MG63 (cell line): ENCODE results near the gene PHETA1. TPM values are rescaled to one million over a fixed set of nuclear protein-coding genes. Genes with fewer than 3 reads are reported as not detected.
"Not testable (repeated sequence)": the region's sequence is repeated elsewhere in the genome, so short reads cannot be mapped to it uniquely, and the experiment has no call there.

ENCODE experiments used
- DNase-seq: peaks from one replicate; pipeline ENCODE4 v3.0.0-alpha.2; 2020
- H3K27me3 ChIP-seq: fragments of 250-450 bp; sonication (Bioruptor Pico); 2 replicates; pipeline ENCODE4 v1.5.1; 2020; ENCODE audit warnings: mild to moderate bottlenecking, moderate library complexity
- H3K36me3 ChIP-seq: fragments of 250-450 bp; sonication (Bioruptor Pico); 2 replicates; pipeline ENCODE4 v1.5.1; 2020; ENCODE audit warnings: mild to moderate bottlenecking, moderate library complexity
- H3K4me3 ChIP-seq: fragments of 250-450 bp; sonication (Bioruptor Pico); 2 replicates; pipeline ENCODE4 v1.5.1; 2020; ENCODE audit warnings: mild to moderate bottlenecking, moderate library complexity
- H3K9me3 ChIP-seq: fragments of 250-450 bp; sonication (Bioruptor Pico); 2 replicates; pipeline ENCODE4 v1.5.1; 2020; ENCODE audit warnings: mild to moderate bottlenecking, moderate library complexity
- total RNA-seq: library from RNA; depleted of rRNA; stranded (reverse); fragments of >200 nt; shearing (Covaris generic); gene quantifications from 2 replicates; pipeline ENCODE4 v1.2.3, GENCODE V29; 2014; ENCODE audit warnings: low replicate concordance

The PHETA1 gene
- total RNA-seq, 1 experiment from 2014 or later, result 12.6 TPM

- H3K9me3 ChIP-seq, result peaks cover 14% of the 10 kb centered on the region
- no peak for DNase-seq
- no peak overlapping the region for H3K4me3 ChIP-seq
- no peaks in the 10 kb centered on the region for H3K36me3 ChIP-seq
- H3K27me3 ChIP-seq, result no peaks in the 10 kb centered on the region
These were observed 24.5 kb downstream of the PHETA1 start for GRCh38 chr12:111344254-111344875.

DNA sequence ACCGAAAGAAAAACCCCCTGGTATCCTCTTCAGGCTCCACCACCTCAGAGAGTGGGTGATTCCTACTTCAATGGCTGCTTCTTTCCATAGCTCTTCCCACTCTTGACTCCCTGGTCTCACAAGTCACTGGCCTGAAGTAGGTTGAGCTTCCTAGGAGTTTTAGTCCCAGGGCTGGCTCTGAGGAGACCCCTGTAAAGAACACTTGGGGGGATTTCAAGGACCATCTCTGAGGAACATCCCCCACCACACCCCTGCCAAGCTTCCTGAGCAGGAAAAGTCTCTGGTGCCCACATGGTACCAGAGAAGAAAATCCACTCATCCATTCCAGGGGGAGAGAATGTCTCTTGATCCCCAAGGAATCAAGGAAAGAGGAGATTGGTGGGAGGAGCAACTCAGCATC, 25.7 kb downstream of the PHETA1 start:
- H3K36me3 ChIP-seq, result no peaks in the 10 kb centered on the region
- DNase-seq, result no peak
- no peak overlapping the region for H3K4me3 ChIP-seq
- no peaks in the 10 kb centered on the region for H3K27me3 ChIP-seq
- peaks cover 3% of the 10 kb centered on the region; the same call in 1 of the 2 replicates for H3K9me3 ChIP-seq

DNA sequence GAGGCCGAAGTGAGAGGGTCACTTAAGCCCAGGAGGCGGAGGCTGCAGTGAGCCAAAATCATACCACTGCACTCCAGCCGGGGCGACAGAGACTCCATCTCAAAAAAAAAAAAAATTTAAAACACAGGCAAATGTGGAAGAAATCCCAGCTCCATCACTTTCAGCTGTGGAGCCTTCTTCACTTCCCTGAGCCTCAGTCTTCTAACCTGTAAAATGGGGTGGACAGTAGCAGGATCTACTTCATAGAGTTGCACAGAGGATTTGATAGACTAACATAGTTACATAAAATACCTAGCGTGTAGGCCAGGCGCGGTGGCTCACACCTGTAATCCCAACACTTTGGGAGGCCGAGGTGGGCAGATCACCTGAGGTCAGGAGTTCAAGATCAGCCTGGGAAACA, 26.5 kb downstream of the PHETA1 start:
- no peaks in the 10 kb centered on the region for H3K27me3 ChIP-seq
- H3K36me3 ChIP-seq, result no peaks in the 10 kb centered on the region
- no peak for DNase-seq
- no peak overlapping the region for H3K4me3 ChIP-seq
- no peaks in the 10 kb centered on the region; the same call in 1 of the 2 replicates for H3K9me3 ChIP-seq

GRCh38 chr12:111341426-111342065, 27.3 kb downstream of the PHETA1 start:
- no peaks in the 10 kb centered on the region for H3K9me3 ChIP-seq
- no peaks in the 10 kb centered on the region for H3K36me3 ChIP-seq
- H3K4me3 ChIP-seq, result no peak overlapping the region
- no peaks in the 10 kb centered on the region for H3K27me3 ChIP-seq
- no peak for DNase-seq

GRCh38 chr12:111340680-111341079, 28.2 kb downstream of the PHETA1 start:
- not testable (repeated sequence) for H3K9me3 ChIP-seq, DNase-seq, H3K27me3 ChIP-seq, H3K36me3 ChIP-seq, H3K4me3 ChIP-seq

DNA sequence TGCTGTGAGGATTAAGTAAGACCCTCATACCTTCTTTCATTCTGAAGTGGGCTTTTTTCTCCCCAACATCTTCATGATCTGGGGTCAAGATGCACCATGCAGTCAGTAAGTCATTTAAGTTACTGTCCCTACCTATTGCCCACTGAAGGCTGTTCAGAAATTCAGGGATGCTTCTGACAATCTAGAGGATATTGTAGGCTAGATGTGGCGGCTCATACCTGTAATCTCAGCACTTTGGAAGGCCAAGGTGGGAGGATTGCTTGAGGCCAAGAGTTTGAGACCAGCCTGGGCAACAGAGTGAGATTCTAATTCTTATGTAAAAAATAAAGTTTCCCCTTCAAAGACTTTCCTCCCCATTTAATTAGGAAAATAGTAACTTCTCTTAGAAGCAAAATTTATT, 28.7 kb downstream of the PHETA1 start:
- no peak for DNase-seq
- no peak overlapping the region for H3K4me3 ChIP-seq
- no peaks in the 10 kb centered on the region for H3K9me3 ChIP-seq
- H3K27me3 ChIP-seq, result no peaks in the 10 kb centered on the region
- no peaks in the 10 kb centered on the region for H3K36me3 ChIP-seq

DNA sequence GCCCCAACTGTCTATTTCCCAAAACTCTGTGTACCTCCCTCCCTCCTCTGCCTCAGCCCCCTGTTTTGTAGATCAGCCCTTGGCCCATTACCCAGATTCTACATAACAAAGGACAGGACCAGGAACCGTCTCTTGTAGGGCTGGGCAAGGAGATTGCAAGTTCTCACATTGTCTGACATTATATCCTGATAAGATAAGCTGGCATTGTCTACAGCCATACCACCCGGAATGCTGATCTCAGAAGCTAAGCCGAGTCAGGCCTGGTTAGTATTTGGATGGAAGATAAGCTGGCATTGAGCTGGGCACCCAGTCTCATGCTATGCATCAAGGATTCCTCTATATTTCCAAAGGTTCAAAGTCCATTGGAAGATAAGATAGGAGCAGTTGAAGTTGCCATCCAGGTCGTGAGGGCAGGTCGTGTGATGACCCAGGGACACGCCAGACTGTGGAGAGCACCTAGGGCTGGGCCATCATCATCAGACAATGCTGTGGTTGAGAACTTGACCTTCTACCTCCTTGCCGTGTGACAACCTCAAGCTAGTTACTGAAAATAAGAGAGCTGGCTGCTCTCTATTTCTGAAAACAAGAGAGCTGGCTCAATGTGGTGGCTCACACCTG, 29.5 kb downstream of the PHETA1 start:
- DNase-seq, result no peak
- Histone ChIP-seq H3K4me3 (no peak overlapping the region), H3K27me3 (no peaks in the 10 kb centered on the region), H3K36me3 (no peaks in the 10 kb centered on the region), H3K9me3 (no peaks in the 10 kb centered on the region)

DNA sequence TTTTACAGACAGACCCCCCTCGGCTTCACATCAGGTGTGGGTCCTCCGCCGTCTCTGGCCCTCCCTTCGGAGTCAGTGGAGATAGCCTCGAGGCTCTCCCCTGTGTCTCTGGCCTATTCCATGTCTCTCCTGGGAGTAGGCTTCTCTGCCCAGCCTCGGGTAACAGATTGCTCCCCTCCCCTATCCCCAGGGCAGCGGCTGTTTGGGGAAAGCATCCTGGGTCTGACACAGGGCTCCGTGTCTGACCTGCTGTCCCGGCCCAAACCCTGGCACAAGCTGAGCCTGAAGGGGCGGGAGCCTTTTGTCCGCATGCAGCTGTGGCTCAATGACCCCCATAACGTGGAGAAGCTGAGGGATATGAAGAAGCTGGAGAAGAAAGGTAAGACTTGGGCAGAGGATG, 30.8 kb downstream of the PHETA1 start:
- H3K36me3 ChIP-seq, result no peaks in the 10 kb centered on the region
- H3K4me3 ChIP-seq, result no peak overlapping the region
- H3K27me3 ChIP-seq, result no peaks in the 10 kb centered on the region
- no peak for DNase-seq
- H3K9me3 ChIP-seq, result no peaks in the 10 kb centered on the region

GRCh38 chr12:111337371-111337770, 31.5 kb downstream of the PHETA1 start:
- Histone ChIP-seq H3K27me3 (no peaks in the 10 kb centered on the region), H3K36me3 (no peaks in the 10 kb centered on the region), H3K4me3 (no peak overlapping the region), H3K9me3 (no peaks in the 10 kb centered on the region)
- no peak for DNase-seq

DNA sequence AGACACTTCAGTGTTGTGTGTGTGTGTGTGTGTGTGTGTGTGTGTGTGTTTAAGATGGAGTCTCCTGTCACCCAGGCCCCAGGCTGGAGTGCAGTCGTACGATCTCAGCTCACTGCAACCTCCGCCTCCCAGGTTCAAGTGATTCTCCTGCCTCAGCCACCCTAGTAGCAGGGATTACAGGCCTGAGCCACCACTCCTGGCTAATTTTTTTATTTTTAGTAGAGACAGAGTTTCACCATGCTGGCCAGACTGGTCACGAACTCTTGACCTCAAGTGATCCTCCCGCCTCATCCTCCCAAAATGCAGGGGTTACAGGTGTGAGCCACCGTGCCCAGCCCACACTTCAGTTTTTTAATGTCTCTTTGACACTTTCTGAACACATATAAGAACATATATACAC, 32.5 kb downstream of the PHETA1 start:
- not testable (repeated sequence) for H3K36me3 ChIP-seq, DNase-seq, H3K4me3 ChIP-seq, H3K27me3 ChIP-seq, H3K9me3 ChIP-seq

DNA sequence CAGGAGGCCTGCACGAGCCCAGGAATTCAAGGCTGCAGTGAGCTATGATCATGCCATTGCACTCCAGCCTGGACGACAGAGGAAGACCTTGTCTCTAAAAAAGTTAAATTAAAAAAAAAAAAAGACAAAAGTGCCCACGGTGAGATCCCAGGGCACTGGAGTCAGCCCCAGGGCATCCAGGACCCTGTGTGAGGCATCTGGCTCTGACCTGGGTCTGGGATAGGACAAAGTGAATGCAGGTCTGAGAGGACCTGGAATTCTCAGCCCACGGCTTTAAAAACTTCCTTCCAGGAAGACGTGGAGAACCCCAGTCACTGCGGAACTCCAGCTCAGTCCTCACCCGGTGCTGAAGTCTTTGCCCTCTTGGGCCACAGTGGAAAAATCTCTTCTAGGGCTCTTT, 33.1 kb downstream of the PHETA1 start:
- H3K36me3 ChIP-seq, result no peaks in the 10 kb centered on the region
- no peaks in the 10 kb centered on the region for H3K9me3 ChIP-seq
- no peak for DNase-seq
- H3K27me3 ChIP-seq, result no peaks in the 10 kb centered on the region
- H3K4me3 ChIP-seq, result no peak overlapping the region

DNA sequence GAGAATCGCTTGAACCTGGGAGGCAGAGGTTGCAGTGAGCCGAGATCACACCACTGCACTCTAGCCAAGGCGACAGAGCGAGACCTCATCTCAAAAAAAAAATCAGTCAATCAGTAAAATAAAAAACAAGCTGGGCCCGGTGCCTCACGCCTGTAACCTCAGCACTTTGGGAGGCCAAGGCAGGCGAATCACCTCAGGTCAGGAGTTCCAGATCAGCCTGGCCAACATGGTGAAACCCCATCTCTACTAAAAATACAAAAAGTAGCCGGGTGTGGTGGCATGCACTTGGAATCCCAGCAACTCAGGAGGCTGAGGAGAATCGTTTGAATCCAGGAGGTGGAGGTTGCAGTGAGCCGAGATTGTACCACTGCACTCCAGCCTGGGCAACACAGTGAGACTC, 33.6 kb downstream of the PHETA1 start:
- H3K27me3 ChIP-seq, H3K36me3 ChIP-seq, DNase-seq, H3K4me3 ChIP-seq, H3K9me3 ChIP-seq: not testable (repeated sequence)

GRCh38 chr12:111334393-111334915, 34.4 kb downstream of the PHETA1 start:
- no peak for DNase-seq
- Histone ChIP-seq H3K36me3 (no peaks in the 10 kb centered on the region), H3K9me3 (no peaks in the 10 kb centered on the region), H3K27me3 (no peaks in the 10 kb centered on the region), H3K4me3 (no peak overlapping the region)

DNA sequence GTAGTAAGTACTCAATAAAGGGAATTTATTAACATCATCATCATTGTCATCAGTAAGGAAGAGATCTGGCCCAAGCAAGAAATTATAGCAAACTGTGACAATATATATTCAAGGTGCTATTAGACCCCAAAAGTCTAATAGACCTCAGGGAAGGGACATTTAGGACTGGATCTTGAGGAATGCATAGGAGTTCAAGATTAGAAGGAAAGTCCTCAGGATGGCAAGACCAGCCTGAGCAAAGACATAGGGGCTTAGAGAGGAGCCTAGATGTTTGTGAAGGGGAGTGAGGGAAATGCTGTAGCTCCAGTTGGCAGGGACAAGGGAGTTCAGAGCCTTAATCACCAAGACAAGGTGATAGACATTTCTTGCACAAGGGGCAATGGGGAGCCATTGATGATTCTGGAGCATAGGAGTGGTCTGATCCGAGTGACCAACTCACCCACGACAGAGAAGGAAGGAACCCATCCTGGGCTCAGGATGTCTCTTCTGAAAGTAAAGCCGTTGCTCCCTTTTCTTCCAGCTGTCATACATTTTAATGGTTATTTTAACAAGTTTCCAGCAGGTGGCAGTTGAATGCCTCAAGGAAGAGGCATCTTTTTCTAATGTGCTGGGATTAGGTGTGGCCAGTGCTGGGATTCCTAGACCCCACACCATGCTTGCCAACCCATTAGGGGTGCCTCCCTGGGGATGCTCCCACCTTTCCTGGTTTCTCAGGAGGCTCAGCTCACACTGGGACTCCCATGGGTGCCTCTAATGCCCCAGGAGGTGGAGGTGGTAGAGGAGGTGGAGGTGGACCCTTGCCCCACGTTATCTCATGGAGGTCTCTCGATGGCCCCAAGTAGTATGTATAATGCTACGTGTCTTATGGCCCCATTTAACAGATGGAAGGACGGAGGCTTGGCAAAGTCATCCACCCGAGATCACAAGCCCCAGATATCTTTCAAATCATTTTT, 37.8 kb downstream of the PHETA1 start:
- Histone ChIP-seq H3K4me3 (no peak overlapping the region), H3K36me3 (no peaks in the 10 kb centered on the region), H3K9me3 (no peaks in the 10 kb centered on the region), H3K27me3 (no peaks in the 10 kb centered on the region)
- no peak for DNase-seq

GRCh38 chr12:111328138-111328537, 40.8 kb downstream of the PHETA1 start:
- no peak overlapping the region for H3K4me3 ChIP-seq
- no peaks in the 10 kb centered on the region for H3K36me3 ChIP-seq
- H3K27me3 ChIP-seq, result no peaks in the 10 kb centered on the region
- DNase-seq, result no peak
- no peaks in the 10 kb centered on the region for H3K9me3 ChIP-seq

GRCh38 chr12:111327474-111327873, 41.4 kb downstream of the PHETA1 start:
- no peaks in the 10 kb centered on the region for H3K9me3 ChIP-seq
- no peaks in the 10 kb centered on the region for H3K36me3 ChIP-seq
- DNase-seq, result no peak
- no peaks in the 10 kb centered on the region for H3K27me3 ChIP-seq
- H3K4me3 ChIP-seq, result no peak overlapping the region
